WTC11 (cell line): ENCODE data around the gene ADGRL3.

ENCODE experiments used
- GTF2I ChIP-seq: fragments of 250-450 bp; sonication (Bioruptor Pico); conservative IDR thresholded peaks from 2 replicates; pipeline ENCODE4 v1.4.0; 2021; ENCODE audit warnings: mild to moderate bottlenecking
- KAT7 ChIP-seq: sonication (generic); formaldehyde crosslinking; IDR thresholded peaks from 2 replicates; pipeline ENCODE4 v1.8.1; 2023; ENCODE audit warnings: missing genetic modification reagents, mild to moderate bottlenecking, borderline replicate concordance
- SP1 ChIP-seq: sonication (generic); formaldehyde crosslinking; conservative IDR thresholded peaks from 2 replicates; pipeline ENCODE4 v1.8.1; 2022; ENCODE audit warnings: missing genetic modification reagents
- ZNF232 ChIP-seq: sonication (generic); formaldehyde crosslinking; IDR thresholded peaks from 2 replicates; pipeline ENCODE4 v1.8.0; 2022; ENCODE audit warnings: mild to moderate bottlenecking, missing genetic modification reagents
- TF ChIP-seq, protein P1 (sequence below): fragments of 200-600 bp; IDR thresholded peaks from 2 replicates; pipeline ENCODE4 v1.8.0; 2022; ENCODE audit warnings: antibody characterized with exemption
- TF ChIP-seq, protein P2 (sequence below): sonication (generic); formaldehyde crosslinking; IDR thresholded peaks from 2 replicates; pipeline ENCODE4 v1.8.1; 2022; ENCODE audit warnings: mild to moderate bottlenecking, missing genetic modification reagents, moderate library complexity, borderline replicate concordance

DNA sequence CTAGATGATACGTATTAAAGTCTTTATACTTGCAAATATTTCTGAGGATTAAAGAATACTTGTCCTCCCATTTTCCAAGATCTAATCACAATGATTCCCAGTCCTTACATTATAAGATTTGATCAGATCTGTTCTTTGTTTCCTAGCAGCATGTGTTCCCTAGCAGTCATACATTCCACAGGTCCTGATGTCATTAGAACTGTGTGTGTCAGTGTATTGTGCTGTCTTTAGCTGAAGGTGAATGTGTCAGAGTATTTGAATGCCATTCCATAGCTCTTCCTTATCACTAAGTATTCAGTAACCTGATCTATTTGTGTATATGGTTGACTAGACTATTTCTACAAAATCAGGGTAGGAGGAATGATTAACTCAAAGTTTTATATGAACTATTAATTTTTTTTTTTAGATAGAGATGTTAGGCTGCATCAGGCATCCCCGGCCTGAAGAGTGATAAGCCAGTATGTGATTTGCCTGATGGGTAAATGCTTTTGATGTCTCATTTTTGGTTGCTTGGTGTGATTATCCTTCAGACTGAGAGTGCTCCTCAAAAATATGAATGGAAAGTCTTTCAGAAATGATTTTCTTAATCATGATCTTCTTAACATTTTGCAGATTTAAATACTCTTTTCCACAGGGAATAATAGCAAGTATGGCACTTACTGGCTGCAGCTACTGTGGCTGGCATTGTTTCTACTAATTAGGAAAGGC is 4.4 kb downstream of the ADGRL3 start:
- TF ChIP-seq, protein P1, sequence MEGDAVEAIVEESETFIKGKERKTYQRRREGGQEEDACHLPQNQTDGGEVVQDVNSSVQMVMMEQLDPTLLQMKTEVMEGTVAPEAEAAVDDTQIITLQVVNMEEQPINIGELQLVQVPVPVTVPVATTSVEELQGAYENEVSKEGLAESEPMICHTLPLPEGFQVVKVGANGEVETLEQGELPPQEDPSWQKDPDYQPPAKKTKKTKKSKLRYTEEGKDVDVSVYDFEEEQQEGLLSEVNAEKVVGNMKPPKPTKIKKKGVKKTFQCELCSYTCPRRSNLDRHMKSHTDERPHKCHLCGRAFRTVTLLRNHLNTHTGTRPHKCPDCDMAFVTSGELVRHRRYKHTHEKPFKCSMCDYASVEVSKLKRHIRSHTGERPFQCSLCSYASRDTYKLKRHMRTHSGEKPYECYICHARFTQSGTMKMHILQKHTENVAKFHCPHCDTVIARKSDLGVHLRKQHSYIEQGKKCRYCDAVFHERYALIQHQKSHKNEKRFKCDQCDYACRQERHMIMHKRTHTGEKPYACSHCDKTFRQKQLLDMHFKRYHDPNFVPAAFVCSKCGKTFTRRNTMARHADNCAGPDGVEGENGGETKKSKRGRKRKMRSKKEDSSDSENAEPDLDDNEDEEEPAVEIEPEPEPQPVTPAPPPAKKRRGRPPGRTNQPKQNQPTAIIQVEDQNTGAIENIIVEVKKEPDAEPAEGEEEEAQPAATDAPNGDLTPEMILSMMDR: no peak
- TF ChIP-seq GTF2I (CRISPR knock-in tag) (no peak), SP1 (CRISPR knock-in tag) (no peak), ZNF232 (CRISPR knock-in tag) (no peak), KAT7 (CRISPR knock-in tag) (no peak)
- TF ChIP-seq, protein P2, sequence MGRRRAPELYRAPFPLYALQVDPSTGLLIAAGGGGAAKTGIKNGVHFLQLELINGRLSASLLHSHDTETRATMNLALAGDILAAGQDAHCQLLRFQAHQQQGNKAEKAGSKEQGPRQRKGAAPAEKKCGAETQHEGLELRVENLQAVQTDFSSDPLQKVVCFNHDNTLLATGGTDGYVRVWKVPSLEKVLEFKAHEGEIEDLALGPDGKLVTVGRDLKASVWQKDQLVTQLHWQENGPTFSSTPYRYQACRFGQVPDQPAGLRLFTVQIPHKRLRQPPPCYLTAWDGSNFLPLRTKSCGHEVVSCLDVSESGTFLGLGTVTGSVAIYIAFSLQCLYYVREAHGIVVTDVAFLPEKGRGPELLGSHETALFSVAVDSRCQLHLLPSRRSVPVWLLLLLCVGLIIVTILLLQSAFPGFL (CRISPR knock-in tag): no peak
